Bronchial epithelial cell (primary cell): ENCODE measurements around the gene PWWP2B. TPM values are rescaled to one million over a fixed set of nuclear protein-coding genes. Genes with fewer than 3 reads are reported as not detected.

Experiments
- DNase-seq: peaks from one replicate; pipeline ENCODE4 v3.0.0-alpha.2; 2010; ENCODE audit warnings: low read depth
- FAIRE-seq: peaks from 2 replicates; lab custom pipeline; 2011; peaks lifted over from hg19 to GRCh38; lab: Jason Lieb, UNC
- H3K27me3 ChIP-seq: 2 replicates; pipeline ENCODE4 v1.5.1; 2011; ENCODE audit warnings: low read length; ENCODE audit not compliant: control insufficient read depth, insufficient read depth
- H3K36me3 ChIP-seq: 2 replicates; pipeline ENCODE4 v1.5.1; 2011; ENCODE audit warnings: low read length; ENCODE audit not compliant: control insufficient read depth, insufficient read depth
- H3K4me3 ChIP-seq: 2 replicates; pipeline ENCODE4 v1.5.1; 2011; ENCODE audit warnings: mild to moderate bottlenecking, low read depth, low read length, control low read depth
- total RNA-seq: library from RNA; depleted of rRNA; stranded (reverse); fragments of >200 nt; gene quantifications from 2 replicates; pipeline ENCODE4 v1.2.1, GENCODE V29; 2014
- TF ChIP-seq, protein P1 (sequence below): IDR thresholded peaks from 2 replicates; pipeline ENCODE4 v1.5.1; 2011; ENCODE audit warnings: mild to moderate bottlenecking, moderate library complexity, low read length, control low read depth, inconsistent platforms; ENCODE audit not compliant: insufficient read depth, severe bottlenecking

The PWWP2B gene
- total RNA-seq, 1 donor from 2014 or later: 40.0 TPM

DNA sequence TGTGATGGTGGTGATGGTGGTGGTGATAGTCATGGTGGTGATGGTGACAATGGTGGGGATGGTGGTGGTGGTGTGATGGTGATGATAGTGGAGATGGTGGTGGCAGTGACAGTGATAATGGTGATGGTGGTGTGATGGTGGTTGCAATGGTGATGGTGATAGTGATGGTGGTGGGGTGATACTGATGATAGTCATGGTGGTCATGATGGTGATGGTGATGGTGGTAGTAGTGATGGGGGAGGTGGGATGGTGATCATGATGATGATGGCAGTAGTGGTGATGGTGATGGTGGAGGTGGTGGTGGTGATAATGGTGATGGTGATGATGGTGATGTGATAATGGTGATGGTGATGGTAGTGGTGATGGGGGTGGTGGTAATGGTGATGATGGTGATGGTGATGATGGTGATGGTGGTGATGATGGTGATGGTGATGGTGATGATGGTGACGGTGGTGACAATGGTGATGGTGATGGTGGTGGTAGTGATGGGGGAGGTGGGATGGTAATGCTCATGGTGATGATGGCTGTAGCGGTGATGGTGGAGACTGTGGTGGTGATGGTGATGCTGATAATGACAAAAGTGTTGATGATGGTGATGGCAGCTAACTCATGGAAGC, 4.7 kb upstream of the PWWP2B start:
- FAIRE-seq (no peak), DNase-seq (no peak)
- no peaks in the 10 kb centered on the region for H3K36me3 ChIP-seq
- H3K4me3 ChIP-seq: no peak overlapping the region
- no peaks in the 10 kb centered on the region for H3K27me3 ChIP-seq
- TF ChIP-seq, protein P1, sequence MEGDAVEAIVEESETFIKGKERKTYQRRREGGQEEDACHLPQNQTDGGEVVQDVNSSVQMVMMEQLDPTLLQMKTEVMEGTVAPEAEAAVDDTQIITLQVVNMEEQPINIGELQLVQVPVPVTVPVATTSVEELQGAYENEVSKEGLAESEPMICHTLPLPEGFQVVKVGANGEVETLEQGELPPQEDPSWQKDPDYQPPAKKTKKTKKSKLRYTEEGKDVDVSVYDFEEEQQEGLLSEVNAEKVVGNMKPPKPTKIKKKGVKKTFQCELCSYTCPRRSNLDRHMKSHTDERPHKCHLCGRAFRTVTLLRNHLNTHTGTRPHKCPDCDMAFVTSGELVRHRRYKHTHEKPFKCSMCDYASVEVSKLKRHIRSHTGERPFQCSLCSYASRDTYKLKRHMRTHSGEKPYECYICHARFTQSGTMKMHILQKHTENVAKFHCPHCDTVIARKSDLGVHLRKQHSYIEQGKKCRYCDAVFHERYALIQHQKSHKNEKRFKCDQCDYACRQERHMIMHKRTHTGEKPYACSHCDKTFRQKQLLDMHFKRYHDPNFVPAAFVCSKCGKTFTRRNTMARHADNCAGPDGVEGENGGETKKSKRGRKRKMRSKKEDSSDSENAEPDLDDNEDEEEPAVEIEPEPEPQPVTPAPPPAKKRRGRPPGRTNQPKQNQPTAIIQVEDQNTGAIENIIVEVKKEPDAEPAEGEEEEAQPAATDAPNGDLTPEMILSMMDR: no peak

GRCh38 chr10:132392811-132393694, 3.9 kb upstream of the PWWP2B start:
- TF ChIP-seq, protein P1: no peak
- no peaks in the 10 kb centered on the region for H3K36me3 ChIP-seq
- no peaks in the 10 kb centered on the region for H3K27me3 ChIP-seq
- no peak overlapping the region for H3K4me3 ChIP-seq
- FAIRE-seq (no peak), DNase-seq (no peak)

DNA sequence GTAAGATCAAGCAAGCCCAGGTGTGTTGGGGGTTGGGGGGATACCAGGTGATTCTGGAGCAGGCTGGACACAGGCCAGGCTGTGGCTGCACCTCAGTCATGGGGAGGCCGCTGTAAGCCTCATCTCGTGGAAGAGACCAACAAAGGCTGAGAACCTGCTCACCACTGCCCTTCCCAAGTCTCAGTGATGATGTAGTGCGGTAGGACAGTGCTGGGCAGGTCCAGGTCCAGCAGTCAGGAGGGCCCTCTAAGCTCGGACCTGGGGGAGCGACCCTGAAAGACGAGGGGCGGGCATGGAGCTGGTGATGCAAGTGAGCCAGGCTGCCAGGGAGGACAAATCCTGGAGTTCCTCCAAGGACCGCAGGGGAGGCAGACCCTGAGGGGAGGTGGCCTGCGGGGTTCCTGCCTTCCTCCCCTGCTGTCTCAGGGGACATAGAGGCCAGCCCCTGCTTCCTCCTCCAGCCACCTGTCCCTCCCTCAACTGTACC, 3.3 kb upstream of the PWWP2B start:
- Histone ChIP-seq H3K27me3 (no peaks in the 10 kb centered on the region), H3K36me3 (no peaks in the 10 kb centered on the region), H3K4me3 (no peak overlapping the region)
- TF ChIP-seq, protein P1: no peak
- DNase-seq (no peak), FAIRE-seq (no peak)

DNA sequence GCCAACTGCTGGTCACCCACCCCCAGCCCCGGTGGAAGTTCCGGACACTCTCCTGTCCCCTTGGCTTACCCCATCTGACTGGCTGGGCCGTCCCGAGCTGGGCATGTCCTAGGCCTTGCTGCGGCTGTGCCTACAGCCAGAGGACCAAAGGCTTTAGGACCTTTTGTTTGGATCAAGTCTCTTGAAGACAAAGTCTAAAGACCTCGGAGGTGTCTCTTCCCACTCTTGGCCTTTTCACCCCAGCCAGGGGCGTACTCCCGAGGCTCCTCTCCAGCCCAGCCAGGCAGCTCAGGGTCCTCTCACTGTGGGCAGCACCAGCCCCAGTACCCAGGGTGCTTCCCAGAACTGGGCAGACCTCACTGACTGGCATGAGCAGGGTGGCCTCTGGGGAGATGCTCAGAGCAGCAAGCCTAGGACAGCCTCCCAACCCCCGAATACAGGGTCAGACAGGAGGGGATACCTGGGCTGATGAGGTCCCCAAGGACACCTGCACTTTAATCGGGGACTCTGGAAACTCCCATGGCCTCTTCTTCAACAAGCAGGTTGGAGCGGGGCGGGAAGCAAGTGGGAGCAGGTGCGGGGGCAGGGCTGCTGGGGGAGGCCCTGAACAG, 2.7 kb upstream of the PWWP2B start:
- FAIRE-seq (no peak), DNase-seq (no peak)
- H3K4me3 ChIP-seq: no peak overlapping the region
- no peaks in the 10 kb centered on the region for H3K36me3 ChIP-seq
- TF ChIP-seq, protein P1: no peak
- H3K27me3 ChIP-seq: no peaks in the 10 kb centered on the region

DNA sequence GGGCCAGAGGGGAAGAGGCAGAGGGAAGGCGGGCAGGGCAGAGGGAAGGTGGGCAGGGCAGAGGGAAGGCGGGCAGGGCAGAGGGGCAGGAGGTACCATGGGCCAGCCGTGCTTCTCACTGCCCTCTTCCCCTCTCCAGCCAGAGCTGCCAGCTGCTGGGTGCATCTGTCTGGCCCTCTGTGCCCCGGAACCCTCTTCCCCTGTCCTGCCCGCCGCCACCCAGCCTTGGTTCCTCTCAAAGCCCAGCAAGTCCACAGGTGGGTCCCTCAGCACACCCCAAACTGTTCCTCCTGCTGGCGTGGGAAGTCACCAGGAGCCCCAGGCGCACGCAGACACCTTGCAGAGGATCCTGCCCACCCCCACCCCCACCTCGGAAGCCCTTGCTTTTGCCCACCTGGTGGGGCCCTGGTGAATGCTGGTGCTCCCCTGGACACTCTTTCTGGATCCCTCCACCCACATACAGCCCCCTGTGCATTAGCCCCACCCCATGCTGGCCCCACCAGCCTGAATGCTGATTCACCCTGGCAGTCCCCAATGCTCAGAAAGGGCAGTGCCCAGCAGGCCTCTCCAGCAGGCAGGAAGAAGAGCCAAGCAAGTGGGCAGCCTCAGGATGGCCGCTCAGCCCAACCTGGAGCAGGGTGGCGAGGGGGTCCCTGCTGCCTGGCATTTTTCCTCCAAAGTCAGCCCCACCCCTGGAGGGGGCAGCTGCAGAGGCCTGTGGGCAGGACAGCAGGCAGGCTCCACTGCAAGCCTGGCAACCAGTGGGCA, 1.9 kb upstream of the PWWP2B start:
- FAIRE-seq (no peak), DNase-seq (no peak)
- no peaks in the 10 kb centered on the region for H3K36me3 ChIP-seq
- H3K4me3 ChIP-seq: no peak overlapping the region
- TF ChIP-seq, protein P1: no peak
- no peaks in the 10 kb centered on the region for H3K27me3 ChIP-seq
